ENCODE results near the gene GTF2H2. TPM values are rescaled to one million over a fixed set of nuclear protein-coding genes. Genes with fewer than 3 reads are reported as not detected.

The GTF2H2 gene
- total RNA-seq, 2 experiments from 2014 or later = 25.6 to 30.1 TPM

Other genes with a start within 250 kb of the GTF2H2 start
- gene SERF1A, start 167.0 kb downstream of the GTF2H2 start, total RNA-seq = 1 to 10 TPM; 1.5 to 4.6 TPM
- gene SMN1, start 142.6 kb downstream of the GTF2H2 start, total RNA-seq = 10 to 100 TPM; 45.1 to 46.7 TPM
- 10 to 100 TPM; 11.1 to 11.3 TPM for gene NAIP, start 42.3 kb downstream of the GTF2H2 start, total RNA-seq

All from activated CD8-positive, alpha-beta T cell treated with anti-CD3 and anti-CD28 coated beads, Interleukin-2, amount 10 ng/mL, durations not matched to agents 7 days and 5 days (primary cell).